GM18867 (cell line): Measurements from ENCODE around the gene CCDC33.

Source experiments
- ATAC-seq: cut with Tn5 transposase; IDR thresholded peaks from one replicate; pipeline ENCODE4 v1.9.1; 2021; ENCODE audit warnings: mild to moderate bottlenecking, moderate library complexity; ENCODE audit not compliant: unreplicated experiment

Gene CCDC33

DNA sequence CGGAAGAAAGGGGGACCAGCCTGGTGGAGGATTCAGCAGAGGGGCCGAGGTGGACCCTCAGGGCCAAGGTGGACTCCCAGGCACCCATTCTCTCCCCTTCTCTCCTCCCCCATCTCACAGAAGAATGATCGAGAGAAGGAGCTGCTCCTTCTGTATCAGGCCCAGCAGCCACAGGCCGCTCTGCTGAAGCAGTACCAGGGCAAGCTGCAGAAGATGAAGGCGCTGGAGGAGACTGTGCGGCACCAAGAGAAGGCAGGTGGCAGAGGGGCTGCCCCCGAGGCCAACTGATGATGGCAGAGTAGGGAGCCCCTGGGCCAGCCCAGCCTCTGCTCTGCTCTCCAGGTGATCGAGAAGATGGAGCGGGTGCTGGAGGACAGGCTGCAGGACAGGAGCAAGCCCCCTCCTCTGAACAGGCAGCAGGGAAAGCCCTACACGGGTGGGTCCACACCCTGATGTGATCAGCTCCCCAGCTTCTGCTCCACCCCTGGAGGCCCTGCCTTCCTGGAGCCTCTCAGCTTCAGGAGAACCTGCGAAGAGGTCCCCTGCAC lies 94.8 kb downstream of the CCDC33 start:
- ATAC-seq, result no peak

GRCh38 chr15:74332011-74332410 lies 95.9 kb downstream of the CCDC33 start:
- ATAC-seq, result no peak

DNA sequence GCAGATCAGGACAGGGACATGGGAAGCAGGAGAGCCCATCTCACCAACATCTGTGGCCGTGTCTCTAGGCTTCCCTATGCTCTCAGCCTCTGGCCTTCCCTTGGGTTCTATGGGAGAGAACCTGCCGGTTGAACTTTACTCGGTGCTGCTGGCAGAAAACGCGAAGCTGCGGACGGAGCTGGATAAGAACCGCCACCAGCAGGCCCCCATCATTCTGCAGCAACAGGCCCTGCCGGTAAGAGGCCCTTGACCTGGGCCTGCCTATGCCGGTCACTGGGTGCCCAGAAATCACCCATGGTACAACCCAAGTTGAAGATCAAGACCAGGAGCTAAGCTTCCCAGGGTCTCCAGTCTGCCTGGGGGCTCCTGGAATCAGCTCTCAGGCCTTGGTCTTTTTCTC lies 96.5 kb downstream of the CCDC33 start:
- no peak for ATAC-seq

GRCh38 chr15:74333093-74333492 lies 97.0 kb downstream of the CCDC33 start:
- no peak for ATAC-seq

DNA sequence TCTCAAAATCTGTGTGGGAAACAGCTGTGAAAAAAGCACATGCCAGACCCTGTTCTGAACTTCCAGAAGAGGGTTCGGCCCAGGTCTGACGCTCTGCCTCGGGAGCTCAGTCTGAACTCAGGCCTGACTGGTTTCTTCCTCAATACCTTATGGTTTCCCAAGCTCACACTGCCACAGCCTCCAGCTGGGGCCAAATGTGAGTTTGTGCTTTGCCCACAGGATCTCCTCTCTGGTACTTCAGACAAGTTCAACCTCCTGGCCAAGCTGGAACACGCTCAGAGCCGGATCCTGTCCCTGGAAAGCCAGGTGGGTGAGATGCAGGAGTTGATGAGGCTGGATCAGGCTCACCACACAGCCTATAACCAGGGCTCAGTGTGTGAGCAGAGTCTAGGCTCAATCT lies 97.5 kb downstream of the CCDC33 start:
- no peak for ATAC-seq

- no peak for ATAC-seq
Measured at GRCh38 chr15:74334127-74334526, 98.0 kb downstream of the CCDC33 start.

- ATAC-seq, result no peak
Measured at GRCh38 chr15:74335396-74335795, 99.3 kb downstream of the CCDC33 start.

DNA sequence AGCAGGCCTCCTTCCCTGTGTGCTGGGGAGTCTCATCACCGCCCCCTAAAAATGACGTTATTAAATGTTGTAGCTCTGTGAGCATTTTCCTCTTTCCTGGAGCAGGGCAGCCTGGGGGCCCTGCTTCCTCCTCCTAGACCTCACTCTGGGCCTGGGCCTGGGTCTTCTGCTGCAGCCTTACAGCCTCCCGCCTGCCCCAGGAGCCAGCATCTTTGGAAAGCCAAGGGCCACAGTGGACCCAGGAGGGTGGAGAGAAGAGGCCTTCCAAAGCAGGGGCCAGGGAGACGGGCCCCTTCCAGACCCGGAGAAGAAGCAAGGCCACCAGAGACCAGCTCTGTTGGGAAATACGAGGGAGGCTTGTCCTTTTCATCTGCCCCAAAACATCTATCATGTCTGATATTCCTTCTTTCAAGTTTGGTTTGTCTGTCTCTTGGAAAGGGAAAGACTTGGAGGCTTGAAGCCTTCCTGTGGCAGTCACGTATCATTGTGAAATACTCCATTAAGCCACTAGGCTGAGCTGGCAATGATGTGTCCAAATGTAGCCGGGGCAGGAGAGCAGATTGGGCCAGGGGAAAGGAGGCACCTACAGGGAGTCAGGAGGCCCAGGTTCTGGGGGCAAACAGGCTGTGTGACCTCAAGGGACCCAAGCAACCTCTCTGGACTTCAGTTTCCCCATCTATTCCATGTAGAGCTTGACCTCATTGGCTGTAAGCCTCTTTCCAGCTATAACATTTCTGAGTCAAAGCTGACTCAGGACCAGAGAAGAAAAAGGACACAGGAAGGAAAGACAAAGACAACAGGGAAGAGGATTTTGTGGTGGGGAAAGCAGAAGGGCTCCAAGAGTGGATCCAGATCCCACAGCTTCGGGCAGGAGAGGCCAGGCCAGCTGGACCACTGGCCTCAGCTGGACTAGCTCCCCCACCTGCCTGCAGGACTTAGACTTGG lies 100.2 kb downstream of the CCDC33 start:
- ATAC-seq, result no peak

GRCh38 chr15:74337146-74337545 lies 101.0 kb downstream of the CCDC33 start:
- ATAC-seq, result no peak

GRCh38 chr15:74337607-74338211 lies 101.6 kb downstream of the CCDC33 start:
- no peak for ATAC-seq

DNA sequence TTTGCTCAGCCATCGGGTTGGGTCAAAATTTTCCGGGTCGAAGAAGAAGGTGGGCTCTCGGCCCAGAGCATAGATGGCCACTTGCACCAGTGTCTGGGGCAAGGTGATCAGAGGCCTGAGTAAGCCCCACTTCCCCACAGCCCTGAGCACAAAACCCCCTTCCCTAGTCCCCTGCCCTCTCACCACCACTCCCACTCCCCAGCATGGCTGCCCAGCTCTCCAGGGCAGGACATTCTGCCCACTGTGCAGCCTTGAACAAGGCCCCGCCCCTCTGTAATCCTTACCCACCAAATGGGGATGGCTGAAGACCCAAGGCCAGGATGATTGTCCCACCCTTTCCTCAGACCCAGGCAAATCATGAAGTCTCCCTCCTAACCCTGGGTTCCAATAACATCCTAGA lies 102.5 kb downstream of the CCDC33 start:
- no peak for ATAC-seq

DNA sequence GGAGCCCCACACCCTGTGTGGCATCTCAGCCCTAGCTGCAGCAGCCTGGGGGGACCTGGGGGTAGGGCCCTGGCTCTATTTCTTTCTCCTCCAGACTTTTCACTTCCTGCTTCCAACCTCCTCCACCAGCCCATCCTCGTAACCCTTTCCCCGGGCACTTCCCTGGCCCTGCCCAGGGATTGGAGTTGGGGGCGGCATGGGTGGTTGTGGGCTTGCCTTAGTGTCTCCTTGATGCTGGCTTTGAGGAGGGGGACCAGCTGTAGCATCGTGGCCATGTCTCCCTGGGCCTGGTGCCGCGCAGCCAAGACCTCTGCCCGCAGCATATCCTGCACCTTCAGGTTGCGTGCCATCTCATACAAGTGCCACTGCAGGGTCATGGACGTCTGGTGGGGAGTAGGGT lies 103.2 kb downstream of the CCDC33 start:
- no peak for ATAC-seq

- ATAC-seq, result no peak
Measured at GRCh38 chr15:74340150-74340549, 104.0 kb downstream of the CCDC33 start.

DNA sequence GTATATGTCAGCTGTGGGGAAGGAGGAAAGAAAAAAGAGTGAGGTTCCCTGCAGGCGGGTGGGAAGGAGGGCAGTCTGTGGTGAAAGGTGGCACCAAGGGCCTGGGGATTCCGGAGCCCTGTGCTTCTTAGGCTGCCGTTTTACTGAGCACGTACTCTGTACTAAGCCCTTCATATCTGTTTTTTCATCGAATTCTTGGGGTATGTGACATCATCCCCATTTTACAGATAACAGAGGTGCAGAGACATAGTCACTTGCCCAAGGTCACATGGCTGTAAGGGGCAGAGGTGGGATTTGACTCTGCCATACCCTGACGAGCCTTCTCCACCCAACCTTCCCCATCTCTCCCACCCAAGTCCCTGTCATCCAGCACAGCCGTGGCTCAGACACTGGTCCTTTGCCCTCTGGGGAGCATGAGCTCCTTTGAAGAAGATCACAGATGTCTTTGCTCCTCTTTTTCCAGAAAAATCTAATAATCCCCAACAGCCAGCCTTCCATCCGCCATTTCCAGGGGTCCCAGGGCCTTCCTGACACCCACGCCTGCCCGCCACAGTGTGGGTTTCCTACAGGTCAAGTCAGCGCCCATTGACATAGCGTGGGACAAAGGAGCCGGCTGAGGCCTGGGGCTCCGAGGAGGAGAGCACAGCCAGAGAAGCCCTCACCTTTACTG lies 107.1 kb downstream of the CCDC33 start:
- ATAC-seq, result no peak

GRCh38 chr15:74343797-74344127 lies 107.6 kb downstream of the CCDC33 start:
- no peak for ATAC-seq

DNA sequence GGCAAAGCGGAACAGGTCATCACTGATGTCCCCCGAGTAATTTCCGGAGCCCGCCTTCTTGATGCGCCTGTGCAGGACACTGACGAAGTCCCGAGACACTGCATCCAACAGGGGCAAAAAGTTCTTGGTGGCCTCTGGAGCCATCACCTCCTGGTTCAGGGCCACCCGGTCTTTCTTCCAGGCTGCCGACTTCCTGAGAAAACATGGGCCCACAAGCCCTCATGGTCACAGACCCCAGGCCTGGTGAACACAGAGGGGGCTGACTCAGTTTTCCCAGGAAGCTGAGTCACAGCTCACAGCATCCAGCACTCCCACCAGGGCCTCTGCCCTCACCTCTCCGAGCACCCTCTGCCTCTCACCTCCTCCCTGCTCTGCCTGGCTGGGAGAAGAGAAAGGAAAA lies 108.9 kb downstream of the CCDC33 start:
- ATAC-seq, result no peak

- no peak for ATAC-seq
Measured at GRCh38 chr15:74347757-74348250, 111.7 kb downstream of the CCDC33 start.

DNA sequence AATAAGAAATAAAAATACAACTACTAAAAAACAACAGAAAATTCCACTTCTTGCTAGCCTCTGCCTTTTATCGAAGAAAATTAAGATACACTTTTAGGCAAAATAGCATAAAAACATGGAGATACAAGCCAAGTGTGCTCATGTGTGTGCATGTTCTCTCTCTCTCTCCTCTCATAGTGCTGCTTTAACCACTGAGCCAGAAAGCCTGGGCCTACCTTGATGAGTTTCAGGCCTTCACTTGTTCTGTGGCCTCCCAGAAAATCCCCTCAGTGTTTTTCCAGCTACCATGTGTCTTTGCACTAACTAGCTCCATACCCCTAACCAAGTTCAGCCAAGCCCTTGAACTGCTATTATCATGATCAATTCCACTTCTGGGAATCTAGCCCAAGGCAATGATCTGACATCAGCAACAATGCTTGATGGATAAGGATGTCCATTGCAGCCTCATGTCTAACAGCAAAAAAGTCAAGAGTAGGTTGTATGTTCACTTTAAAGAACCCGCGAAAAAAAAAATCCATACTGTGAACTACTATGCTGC lies 113.2 kb downstream of the CCDC33 start:
- ATAC-seq, result no peak

DNA sequence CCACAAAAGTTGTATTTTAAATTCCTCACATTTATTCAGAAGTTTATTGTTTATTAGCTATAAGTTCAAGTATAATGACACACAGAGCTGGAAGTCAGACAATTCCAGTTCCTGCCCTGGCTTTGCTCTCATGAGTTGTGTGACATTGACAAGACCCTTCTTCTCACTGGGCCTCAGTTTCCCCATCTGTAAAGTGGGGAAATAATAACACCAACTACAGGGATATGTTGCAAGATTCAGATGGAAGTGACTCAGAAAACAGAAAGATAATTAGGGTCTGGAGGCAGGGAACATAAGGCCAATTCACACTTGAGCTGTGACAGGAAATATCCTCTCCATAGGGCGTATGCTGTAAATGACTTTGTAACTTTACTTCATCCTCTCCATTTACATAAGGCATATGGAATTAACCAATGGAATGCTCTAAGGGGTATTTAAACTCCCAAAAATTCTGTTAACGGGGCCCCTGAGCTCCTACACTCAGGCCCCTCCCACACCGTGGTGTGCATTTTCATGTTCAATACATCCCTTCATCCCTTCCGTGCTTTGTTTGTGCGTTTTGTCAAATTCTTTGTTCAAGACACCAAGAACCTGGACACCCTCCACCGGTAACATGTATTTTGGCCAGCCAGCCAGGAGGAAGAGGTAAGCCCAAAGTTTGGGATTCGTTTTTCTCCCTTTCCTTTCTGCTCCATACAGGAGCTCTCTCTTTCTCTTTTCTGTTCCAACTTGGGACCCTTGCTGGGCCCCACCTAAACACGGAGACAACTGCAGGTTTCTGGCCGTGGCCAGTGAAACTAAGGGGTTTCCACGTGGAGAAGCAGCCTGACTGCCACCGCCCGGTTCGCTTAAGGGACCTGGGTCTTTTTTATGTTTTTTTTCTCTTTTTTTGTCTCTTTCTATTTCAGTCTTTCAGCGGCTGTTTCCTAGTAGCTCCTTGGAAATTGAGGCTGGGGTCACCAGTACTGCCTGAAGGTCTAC lies 114.5 kb downstream of the CCDC33 start:
- no peak for ATAC-seq

DNA sequence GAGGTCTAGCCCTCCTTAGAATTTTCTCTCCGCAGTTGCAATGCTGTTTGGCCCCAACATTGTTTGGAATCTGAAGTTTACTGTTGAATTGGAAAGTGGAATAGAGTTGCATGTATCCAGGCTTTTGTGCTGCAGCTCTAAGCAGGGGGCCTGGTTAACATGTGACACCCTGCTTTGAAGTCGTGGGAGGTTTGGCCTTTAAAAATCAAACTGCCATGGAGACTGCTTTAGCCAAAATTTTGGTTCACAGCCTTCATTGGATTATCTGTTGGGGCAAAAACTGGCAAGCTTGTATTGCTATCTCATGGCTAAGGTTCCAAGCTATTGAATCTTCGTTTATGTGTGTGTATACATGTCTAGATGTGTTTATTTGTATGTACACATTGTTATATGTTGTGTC lies 115.5 kb downstream of the CCDC33 start:
- ATAC-seq, result no peak
